ENCODE results near the gene CRB3.

Gene CRB3

GRCh38 chr19:6494438-6495036 is 30.5 kb downstream of the CRB3 start:
- Histone ChIP-seq H3K27me3 (ENCODE audit: insufficient read depth, poor library complexity, severe bottlenecking) (no peaks in the 10 kb centered on the region), H3K27ac (replicated peaks) (no peak overlapping the region), H3K4me3 (replicated peaks; ENCODE audit: insufficient read depth, low read length) (no peak overlapping the region)
- no peak for DNase-seq (ENCODE audit: low read depth in 1 of 2, low spot score in 1 of 2)
- no peak for TF ChIP-seq POLR2AphosphoS5 (IDR thresholded peaks at IDR 0.05; ENCODE audit: low read depth)
- no peak for TF ChIP-seq CTCF (IDR thresholded peaks at IDR 0.05; ENCODE audit: insufficient read depth, low read length)
- no peak for TF ChIP-seq REST (IDR thresholded peaks at IDR 0.05; ENCODE audit: insufficient replicate concordance, low read depth)

- no peak for DNase-seq (ENCODE audit: low read depth in 1 of 2, low spot score in 1 of 2)
- peaks cover 1% of the 10 kb centered on the region for H3K27me3 ChIP-seq (ENCODE audit: insufficient read depth, poor library complexity, severe bottlenecking)
- H3K27ac ChIP-seq (replicated peaks) = no peak overlapping the region
- H3K4me3 ChIP-seq (replicated peaks; ENCODE audit: insufficient read depth, low read length) = no peak overlapping the region
- TF ChIP-seq CTCF (IDR thresholded peaks at IDR 0.05; ENCODE audit: insufficient read depth, low read length) (no peak), REST (IDR thresholded peaks at IDR 0.05; ENCODE audit: insufficient replicate concordance, low read depth) (no peak), GABPA (IDR thresholded peaks at IDR 0.05; ENCODE audit: low read depth) (no peak), SPI1 (IDR thresholded peaks at IDR 0.05; ENCODE audit: borderline replicate concordance, low read depth) (no peak), POLR2AphosphoS5 (IDR thresholded peaks at IDR 0.05; ENCODE audit: low read depth) (no peak)
Observed at GRCh38 chr19:6495947-6496346, 31.9 kb downstream of the CRB3 start.

- peak in 1 of 2 experiments; percentile 86 for DNase-seq (ENCODE audit: low read depth in 1 of 2, low spot score in 1 of 2)
Observed at GRCh38 chr19:6498294-6499036, 34.4 kb downstream of the CRB3 start.

More at GRCh38 chr19:6498294-6499036, 34.4 kb downstream of the CRB3 start:
- Histone ChIP-seq H3K4me3 (replicated peaks; ENCODE audit: insufficient read depth, low read length) (no peak overlapping the region), H3K27ac (replicated peaks) (no peak overlapping the region), H3K27me3 (ENCODE audit: insufficient read depth, poor library complexity, severe bottlenecking) (peaks cover 22% of the 10 kb centered on the region)
- TF ChIP-seq REST (IDR thresholded peaks at IDR 0.05; ENCODE audit: insufficient replicate concordance, low read depth) (no peak), CTCF (IDR thresholded peaks at IDR 0.05; ENCODE audit: insufficient read depth, low read length) (no peak), POLR2AphosphoS5 (IDR thresholded peaks at IDR 0.05; ENCODE audit: low read depth) (no peak), SPI1 (IDR thresholded peaks at IDR 0.05; ENCODE audit: borderline replicate concordance, low read depth) (peak; percentile 94), GABPA (IDR thresholded peaks at IDR 0.05; ENCODE audit: low read depth) (no peak)

Data from HL-60 (cell line).